ENCODE data around the gene FANCE. TPM values are rescaled to one million over a fixed set of nuclear protein-coding genes. Genes with fewer than 3 reads are reported as not detected.

FANCE gene
- total and polyA plus RNA-seq, 9 of the 15 experiments (the other 6 are each of a cell fraction or from before 2014, with no cell fraction given): 5.7 to 30.2 (median 17.0) TPM

GRCh38 chr6:35496841-35497570 lies 44.9 kb downstream of the FANCE start, which contains the start of gene TEAD3 (continued):
- TF ChIP-seq ZNF318 (IDR thresholded peaks at IDR 0.05; ENCODE audit: borderline replicate concordance in 1 of 2, low read depth in 1 of 2): no peak
- peak; percentile 26; the same call in 1 of the 2 replicates for TF ChIP-seq ZNF197 (CRISPR knock-in tag; IDR thresholded peaks at IDR 0.05; ENCODE audit: low read depth)
- TF ChIP-seq CTCF (IDR thresholded peaks at IDR 0.05 in 2 of 3, conservative IDR thresholded peaks at IDR 0.05 in 1 of 3; ENCODE audit: insufficient read depth in 2 of 3, low read depth in 1 of 3, low read length in 3 of 3): peak in 2 of 3 experiments; percentile 30 to 49; a peak in 3 of 6 replicates
- TF ChIP-seq ZBTB8A (IDR thresholded peaks at IDR 0.05; ENCODE audit: partially characterized antibody): no peak
- no peak for TF ChIP-seq ZNF785 (CRISPR knock-in tag; IDR thresholded peaks at IDR 0.05)
- TF ChIP-seq NR1H2 (CRISPR knock-in tag; IDR thresholded peaks at IDR 0.05): no peak
- no peak for TF ChIP-seq ZNF274 (IDR thresholded peaks at IDR 0.05; ENCODE audit: borderline replicate concordance, low read depth, low read length)
- no peak for TF ChIP-seq TOE1 (IDR thresholded peaks at IDR 0.05; ENCODE audit: borderline replicate concordance)
- TF ChIP-seq TOE1 (CRISPR knock-in tag; IDR thresholded peaks at IDR 0.05; ENCODE audit: borderline replicate concordance, low read depth): no peak
- TF ChIP-seq ZFP1 (CRISPR knock-in tag; IDR thresholded peaks at IDR 0.05): no peak
- no peak for TF ChIP-seq IRF1 (CRISPR knock-in tag; IDR thresholded peaks at IDR 0.05; ENCODE audit: borderline replicate concordance)
- no peak for TF ChIP-seq ZBTB17 (CRISPR knock-in tag; IDR thresholded peaks at IDR 0.05)
- TF ChIP-seq GABPB1 (CRISPR knock-in tag; IDR thresholded peaks at IDR 0.05): no peak
- TF ChIP-seq KAT2B (IDR thresholded peaks at IDR 0.05; ENCODE audit: low read depth, low read length): no peak
- no peak for TF ChIP-seq TRIM24 (IDR thresholded peaks at IDR 0.05)
- TF ChIP-seq MAFF (IDR thresholded peaks at IDR 0.05; ENCODE audit: low read length): no peak
